GM12872 (cell line): ENCODE measurements around the gene SPEF2.

Experiments used
- TF ChIP-seq, protein P1 (sequence below): IDR thresholded peaks from 3 replicates; pipeline ENCODE4 v1.5.1; 2011; ENCODE audit warnings: low read depth, mild to moderate bottlenecking, low read length, moderate library complexity; ENCODE audit not compliant: insufficient read depth

Gene SPEF2

DNA sequence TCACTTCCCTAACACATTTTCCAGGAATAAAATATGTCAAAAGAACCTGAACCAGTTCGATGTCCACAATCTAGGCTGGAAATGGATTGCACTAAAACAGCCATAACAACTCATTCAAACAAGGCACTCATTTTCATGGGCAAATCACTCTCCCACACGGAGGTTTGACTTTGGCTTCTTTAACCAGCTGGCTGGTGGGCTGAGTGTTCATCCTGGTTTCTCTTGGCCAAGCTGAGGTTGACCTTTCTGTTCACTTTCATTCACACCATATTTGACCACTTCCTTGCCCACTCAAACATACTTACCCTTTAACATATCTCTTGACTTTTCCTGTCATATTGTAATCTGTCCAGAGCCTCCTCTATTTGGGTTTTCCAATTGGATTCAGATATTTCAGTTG lies 244.5 kb downstream of the SPEF2 start:
- TF ChIP-seq, protein P1, sequence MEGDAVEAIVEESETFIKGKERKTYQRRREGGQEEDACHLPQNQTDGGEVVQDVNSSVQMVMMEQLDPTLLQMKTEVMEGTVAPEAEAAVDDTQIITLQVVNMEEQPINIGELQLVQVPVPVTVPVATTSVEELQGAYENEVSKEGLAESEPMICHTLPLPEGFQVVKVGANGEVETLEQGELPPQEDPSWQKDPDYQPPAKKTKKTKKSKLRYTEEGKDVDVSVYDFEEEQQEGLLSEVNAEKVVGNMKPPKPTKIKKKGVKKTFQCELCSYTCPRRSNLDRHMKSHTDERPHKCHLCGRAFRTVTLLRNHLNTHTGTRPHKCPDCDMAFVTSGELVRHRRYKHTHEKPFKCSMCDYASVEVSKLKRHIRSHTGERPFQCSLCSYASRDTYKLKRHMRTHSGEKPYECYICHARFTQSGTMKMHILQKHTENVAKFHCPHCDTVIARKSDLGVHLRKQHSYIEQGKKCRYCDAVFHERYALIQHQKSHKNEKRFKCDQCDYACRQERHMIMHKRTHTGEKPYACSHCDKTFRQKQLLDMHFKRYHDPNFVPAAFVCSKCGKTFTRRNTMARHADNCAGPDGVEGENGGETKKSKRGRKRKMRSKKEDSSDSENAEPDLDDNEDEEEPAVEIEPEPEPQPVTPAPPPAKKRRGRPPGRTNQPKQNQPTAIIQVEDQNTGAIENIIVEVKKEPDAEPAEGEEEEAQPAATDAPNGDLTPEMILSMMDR, result no peak

DNA sequence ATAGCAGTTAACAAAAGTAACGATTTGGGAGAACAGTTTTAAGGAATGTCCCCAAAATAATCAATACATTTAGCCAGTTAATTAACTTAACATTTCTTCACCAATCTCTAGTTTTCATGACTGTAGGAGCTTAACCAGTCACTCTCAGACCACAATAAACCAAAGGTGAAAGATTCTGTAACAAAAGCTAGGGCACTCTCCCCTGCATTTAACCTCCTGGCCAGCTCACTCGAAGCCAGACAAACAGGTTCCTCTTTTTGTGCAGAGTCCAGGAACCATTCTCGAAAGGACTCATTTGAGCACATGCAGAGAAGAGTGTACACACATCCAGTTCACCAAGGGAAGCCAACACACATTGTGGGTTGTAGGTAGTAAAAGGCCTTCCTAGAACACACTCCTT lies 245.5 kb downstream of the SPEF2 start:
- TF ChIP-seq, protein P1, result no peak
